GM04503 (cell line): Measurements from ENCODE around the gene SLAIN1.

ENCODE experiments used
- DNase-seq: peaks from one replicate; pipeline ENCODE4 v3.0.0-alpha.2; 2012; ENCODE audit warnings: low read depth

The SLAIN1 gene

GRCh38 chr13:77751513-77752456 lies 54.3 kb downstream of the SLAIN1 start:
- peak; percentile 4 for DNase-seq

- DNase-seq: no peak
These were observed 55.1 kb downstream of the SLAIN1 start for GRCh38 chr13:77752512-77753069.

- no peak for DNase-seq
These were observed 63.4 kb downstream of the SLAIN1 start for GRCh38 chr13:77760893-77761292.

- DNase-seq: no peak
These were observed 69.9 kb downstream of the SLAIN1 start for GRCh38 chr13:77767413-77767812.

- no peak for DNase-seq
These were observed 76.7 kb downstream of the SLAIN1 start for GRCh38 chr13:77774181-77774580.

GRCh38 chr13:77776704-77777103 lies 79.2 kb downstream of the SLAIN1 start:
- no peak for DNase-seq

GRCh38 chr13:77779552-77780272 lies 82.2 kb downstream of the SLAIN1 start:
- DNase-seq: no peak

GRCh38 chr13:77781808-77782207 lies 84.3 kb downstream of the SLAIN1 start:
- no peak for DNase-seq

GRCh38 chr13:77784515-77784914 lies 87.0 kb downstream of the SLAIN1 start:
- no peak for DNase-seq

GRCh38 chr13:77786695-77787287 lies 89.3 kb downstream of the SLAIN1 start:
- DNase-seq: no peak

GRCh38 chr13:77789376-77789775 lies 91.9 kb downstream of the SLAIN1 start:
- DNase-seq: no peak

- DNase-seq: no peak
These were observed 102.7 kb downstream of the SLAIN1 start for GRCh38 chr13:77800219-77800618.

GRCh38 chr13:77806518-77806917 lies 109.0 kb downstream of the SLAIN1 start:
- DNase-seq: no peak

GRCh38 chr13:77807431-77808135 lies 110.1 kb downstream of the SLAIN1 start:
- no peak for DNase-seq

- no peak for DNase-seq
These were observed 112.9 kb downstream of the SLAIN1 start for GRCh38 chr13:77810430-77810829.

- DNase-seq: no peak
These were observed 113.4 kb downstream of the SLAIN1 start for GRCh38 chr13:77810878-77811277.

GRCh38 chr13:77811381-77811780 lies 113.9 kb downstream of the SLAIN1 start:
- no peak for DNase-seq

- no peak for DNase-seq
These were observed 114.5 kb downstream of the SLAIN1 start for GRCh38 chr13:77811981-77812380.
